ENCODE data around the gene BRPF3. TPM values are rescaled to one million over a fixed set of nuclear protein-coding genes. Genes with fewer than 3 reads are reported as not detected.

Gene BRPF3
- total RNA-seq, 1 donor from 2014 or later, result 18.0 TPM

DNA sequence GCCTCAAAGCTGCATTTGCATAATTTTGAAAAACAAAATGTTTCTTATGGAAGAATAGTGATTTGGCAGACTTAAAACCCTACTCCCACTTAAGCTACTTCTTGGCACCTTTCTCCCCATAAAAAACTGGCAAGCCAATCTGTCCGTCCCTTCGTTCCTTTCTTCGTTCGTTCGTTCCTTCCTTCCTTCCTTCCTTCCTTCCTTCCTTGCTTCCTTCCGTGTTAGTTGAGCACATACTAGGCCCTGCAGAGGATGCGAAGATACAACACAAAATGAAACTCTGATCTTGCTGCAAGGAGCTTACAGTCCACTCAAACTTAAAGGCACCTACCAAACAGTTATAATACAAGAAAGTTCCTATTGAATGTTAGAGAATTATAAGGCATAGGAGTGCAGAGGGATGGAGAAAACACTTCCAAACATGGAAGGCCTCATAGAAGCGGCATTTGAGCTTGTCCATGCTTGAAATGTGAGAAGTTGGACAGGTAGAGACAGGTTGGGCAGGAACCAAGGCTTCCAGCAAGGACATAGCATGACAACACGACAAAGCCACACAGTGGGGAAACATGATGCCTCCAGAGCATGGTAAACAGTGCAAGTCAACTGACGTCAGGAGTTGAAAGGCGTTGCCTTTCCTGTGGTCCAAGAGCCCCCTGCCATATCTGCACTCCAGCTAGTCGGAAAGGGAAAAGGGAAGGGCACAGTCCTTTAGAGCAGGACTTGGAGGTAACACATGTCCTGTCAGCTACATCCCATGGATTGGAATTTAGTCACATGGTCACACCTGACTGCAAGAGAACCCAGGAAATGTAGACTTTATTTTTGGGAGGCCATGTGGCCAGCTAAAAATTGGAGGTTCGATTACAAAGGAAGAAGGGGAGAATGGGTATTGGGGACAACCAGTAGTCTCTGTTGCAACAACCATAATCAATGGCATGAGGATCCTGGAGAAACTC, 80.3 kb downstream of the BRPF3 start:
- H3K27ac ChIP-seq (replicated peaks), result no peak overlapping the region
- intact Hi-C loops (cut with micrococcal nuclease), result no loop called here
- H3K27me3 ChIP-seq (ENCODE audit: low read depth), result peaks cover 85% of the 10 kb centered on the region
- H3K36me3 ChIP-seq, result no peaks in the 10 kb centered on the region
- H3K4me1 ChIP-seq, result no peaks in the 10 kb centered on the region
- H3K4me3 ChIP-seq, result no peak overlapping the region
- DNase-seq, result no peak
- TF ChIP-seq, protein P1, sequence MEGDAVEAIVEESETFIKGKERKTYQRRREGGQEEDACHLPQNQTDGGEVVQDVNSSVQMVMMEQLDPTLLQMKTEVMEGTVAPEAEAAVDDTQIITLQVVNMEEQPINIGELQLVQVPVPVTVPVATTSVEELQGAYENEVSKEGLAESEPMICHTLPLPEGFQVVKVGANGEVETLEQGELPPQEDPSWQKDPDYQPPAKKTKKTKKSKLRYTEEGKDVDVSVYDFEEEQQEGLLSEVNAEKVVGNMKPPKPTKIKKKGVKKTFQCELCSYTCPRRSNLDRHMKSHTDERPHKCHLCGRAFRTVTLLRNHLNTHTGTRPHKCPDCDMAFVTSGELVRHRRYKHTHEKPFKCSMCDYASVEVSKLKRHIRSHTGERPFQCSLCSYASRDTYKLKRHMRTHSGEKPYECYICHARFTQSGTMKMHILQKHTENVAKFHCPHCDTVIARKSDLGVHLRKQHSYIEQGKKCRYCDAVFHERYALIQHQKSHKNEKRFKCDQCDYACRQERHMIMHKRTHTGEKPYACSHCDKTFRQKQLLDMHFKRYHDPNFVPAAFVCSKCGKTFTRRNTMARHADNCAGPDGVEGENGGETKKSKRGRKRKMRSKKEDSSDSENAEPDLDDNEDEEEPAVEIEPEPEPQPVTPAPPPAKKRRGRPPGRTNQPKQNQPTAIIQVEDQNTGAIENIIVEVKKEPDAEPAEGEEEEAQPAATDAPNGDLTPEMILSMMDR (IDR thresholded peaks at IDR 0.05; ENCODE audit: borderline replicate concordance), result no peak
- no peaks in the 10 kb centered on the region for H3K9me3 ChIP-seq (replicated peaks)

DNA sequence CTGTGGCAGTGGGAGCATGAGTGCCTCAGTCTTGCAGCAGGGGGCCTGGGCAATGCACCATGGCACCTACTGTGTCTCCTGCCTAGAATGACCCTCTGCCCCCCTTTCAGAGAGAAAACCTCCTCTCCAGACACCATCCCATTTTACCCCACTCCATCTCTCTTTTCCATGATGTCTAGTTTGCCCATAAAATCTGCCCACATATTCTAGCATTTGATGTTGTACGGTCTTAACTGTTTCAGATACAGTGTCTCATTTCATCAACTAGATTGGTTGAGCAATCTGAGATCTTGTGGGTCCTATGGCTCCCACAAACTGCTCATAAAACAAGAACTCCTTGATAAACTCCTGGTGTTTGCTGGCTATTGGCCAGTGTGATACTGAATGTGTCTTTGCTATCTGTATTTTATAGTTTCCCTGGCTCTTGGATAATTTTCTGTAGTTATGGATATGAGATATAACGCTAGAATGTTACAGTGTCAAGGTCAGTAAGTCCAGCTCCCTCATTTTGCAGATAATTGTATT, 81.5 kb downstream of the BRPF3 start:
- TF ChIP-seq, protein P1 (IDR thresholded peaks at IDR 0.05; ENCODE audit: borderline replicate concordance), result no peak
- no peaks in the 10 kb centered on the region for H3K36me3 ChIP-seq
- H3K27me3 ChIP-seq (ENCODE audit: low read depth), result peaks cover 83% of the 10 kb centered on the region
- no peak overlapping the region for H3K4me3 ChIP-seq
- no peaks in the 10 kb centered on the region for H3K4me1 ChIP-seq
- no peak overlapping the region for H3K27ac ChIP-seq (replicated peaks)
- intact Hi-C loops (cut with micrococcal nuclease), result no loop called here
- no peaks in the 10 kb centered on the region for H3K9me3 ChIP-seq (replicated peaks)
- no peak for DNase-seq

DNA sequence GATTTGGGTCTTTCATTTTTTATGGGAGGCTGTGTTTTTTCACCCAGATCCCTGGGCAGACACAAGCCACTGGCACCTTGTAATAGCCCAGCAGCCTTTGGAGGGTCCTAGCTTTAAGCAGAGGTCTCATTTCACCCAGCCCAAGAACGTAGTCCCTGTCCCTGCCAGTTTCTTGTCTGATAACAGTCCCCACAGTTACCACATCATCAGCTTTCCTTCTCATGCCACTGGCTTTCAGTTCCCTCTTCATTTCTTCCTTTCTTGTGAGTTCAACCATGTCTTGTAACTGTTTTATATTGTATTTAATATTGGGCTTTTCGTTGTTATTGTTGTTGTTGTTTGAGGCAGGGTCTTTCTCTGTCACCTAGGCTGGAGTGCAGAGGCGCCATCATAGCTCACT, 83.9 kb downstream of the BRPF3 start:
- TF ChIP-seq, protein P1 (IDR thresholded peaks at IDR 0.05; ENCODE audit: borderline replicate concordance), result no peak
- intact Hi-C loops (cut with micrococcal nuclease), result no loop called here
- DNase-seq, result no peak
- Histone ChIP-seq H3K27ac (replicated peaks) (no peak overlapping the region), H3K9me3 (replicated peaks) (no peaks in the 10 kb centered on the region), H3K36me3 (no peaks in the 10 kb centered on the region), H3K4me3 (no peak overlapping the region), H3K27me3 (ENCODE audit: low read depth) (peaks cover 91% of the 10 kb centered on the region), H3K4me1 (no peaks in the 10 kb centered on the region)

DNA sequence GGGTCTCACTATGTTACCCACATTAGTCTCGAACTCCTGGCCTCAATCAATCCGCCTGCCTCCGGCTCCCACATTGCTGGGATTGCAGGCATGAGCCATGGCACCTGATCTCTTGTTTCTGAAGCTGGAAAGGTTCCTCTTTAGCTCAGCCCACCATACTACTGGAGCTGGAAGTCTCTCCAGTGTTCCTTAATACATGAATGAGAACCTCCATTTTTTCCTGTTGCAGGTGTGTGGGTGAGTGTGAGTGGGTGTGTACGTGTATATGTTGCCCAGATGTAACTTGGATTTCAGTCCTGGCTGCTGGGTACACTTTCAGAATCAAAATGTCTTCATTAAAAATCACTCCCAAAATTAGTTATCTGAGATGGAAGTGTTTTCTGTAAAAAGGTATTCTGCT, 84.4 kb downstream of the BRPF3 start:
- Histone ChIP-seq H3K27me3 (ENCODE audit: low read depth) (peaks cover 94% of the 10 kb centered on the region), H3K4me1 (no peaks in the 10 kb centered on the region), H3K9me3 (replicated peaks) (no peaks in the 10 kb centered on the region), H3K4me3 (no peak overlapping the region), H3K27ac (replicated peaks) (no peak overlapping the region), H3K36me3 (no peaks in the 10 kb centered on the region)
- intact Hi-C loops (cut with micrococcal nuclease), result no loop called here
- no peak for DNase-seq
- TF ChIP-seq, protein P1 (IDR thresholded peaks at IDR 0.05; ENCODE audit: borderline replicate concordance), result no peak

Other genes with a start within 250 kb of the BRPF3 start
- gene SLC26A8, start 172.1 kb upstream of the BRPF3 start, total RNA-seq, result not detected
- 24.5 TPM for gene MAPK14, start 168.9 kb upstream of the BRPF3 start, total RNA-seq
- 0.33 TPM for gene MAPK13, start 66.2 kb upstream of the BRPF3 start, total RNA-seq
- not detected for gene PNPLA1, start 73.3 kb downstream of the BRPF3 start, total RNA-seq
- gene BNIP5, start 140.1 kb downstream of the BRPF3 start, total RNA-seq, result not detected
- gene ETV7, start 190.9 kb downstream of the BRPF3 start, total RNA-seq, result not detected
- not detected for gene PXT1, start 246.1 kb downstream of the BRPF3 start, total RNA-seq
- gene KCTD20, start 246.3 kb downstream of the BRPF3 start, total RNA-seq, result 21.3 TPM

Data from left ventricle myocardium inferior (tissue), 1 donor.